Spinal cord (tissue), 10 donors: ENCODE results near the gene MBOAT1. TPM values are rescaled to one million over a fixed set of nuclear protein-coding genes. Genes with fewer than 3 reads are reported as not detected.
A peak's percentile ranks its signal among the peaks of the same experiment; 100 is the strongest.
"Not testable (repeated sequence)": the region's sequence is repeated elsewhere in the genome, so short reads cannot be mapped to it uniquely, and the experiment has no call there.

Source experiments
- DNase-seq, 6 donors: peaks; one replicate each; pipeline versions ENCODE4 v3.0.0 to v3.0.0-alpha.2; 2013 to 2015; ENCODE audit warnings: low spot score in 6 of 6, low read depth in 4 of 6
- H3K27ac ChIP-seq: one replicate; pipeline ENCODE4 v1.5.1; 2013; ENCODE audit warnings: low read depth, low read length, control low read depth
- H3K27me3 ChIP-seq: one replicate; pipeline ENCODE4 v1.6.1; 2013; ENCODE audit warnings: low read length; ENCODE audit not compliant: control insufficient read depth, insufficient read depth
- H3K36me3 ChIP-seq: one replicate; pipeline ENCODE4 v1.6.1; 2013; ENCODE audit warnings: low read length; ENCODE audit not compliant: control insufficient read depth, insufficient read depth
- H3K4me1 ChIP-seq: one replicate; pipeline ENCODE4 v1.6.1; 2013; ENCODE audit warnings: low read length; ENCODE audit not compliant: control insufficient read depth, insufficient read depth
- H3K4me3 ChIP-seq: one replicate; pipeline ENCODE4 v1.5.1; 2013; ENCODE audit warnings: low read depth, low read length, control low read depth
- H3K9me3 ChIP-seq: one replicate; pipeline ENCODE4 v1.6.1; 2013; ENCODE audit warnings: low read length; ENCODE audit not compliant: control insufficient read depth, insufficient read depth
- WGBS: methylation state at CpG from one replicate; pipeline ENCODE4 v1.1.5; 2013; ENCODE audit warnings: missing lambda C conversion rate; ENCODE audit not compliant: insufficient coverage; 5-methylcytosine and 5-hydroxymethylcytosine counted together
- polyA plus RNA-seq, 2 donors: library from polyadenylated mRNA; unstranded; fragments of 120-200 nt; gene quantifications; one replicate each; pipeline ENCODE4 v1.2.1, GENCODE V29; 2013; ENCODE audit not compliant: insufficient read length in 2 of 2
- total RNA-seq, 2 donors: library from RNA; depleted of rRNA in 1 of 2; stranded (reverse); fragments of 120-200 nt in 1 of 2; fragments of >200 nt in 1 of 2; gene quantifications; one replicate each; pipeline versions ENCODE4 v1.2.3 to v1.2.4, GENCODE V29; 2013 to 2014
- donor health status: healthy.

MBOAT1 gene
- total and polyA plus RNA-seq, 4 donors: 2.5 to 18.5 (median 9.7) TPM

GRCh38 chr6:20146831-20147230, 65.4 kb downstream of the MBOAT1 start:
- not testable (repeated sequence) for H3K9me3 ChIP-seq, H3K36me3 ChIP-seq, H3K4me3 ChIP-seq, H3K4me1 ChIP-seq, DNase-seq, H3K27me3 ChIP-seq, H3K27ac ChIP-seq
- 63% methylated on average over 1 of the region's 6 CpGs for WGBS

- WGBS: 89% methylated on average over 1 of the region's 2 CpGs
- Histone ChIP-seq H3K27ac (no peak overlapping the region), H3K4me1 (no peaks in the 10 kb centered on the region), H3K9me3 (no peaks in the 10 kb centered on the region), H3K27me3 (no peaks in the 10 kb centered on the region), H3K4me3 (no peak overlapping the region), H3K36me3 (no peaks in the 10 kb centered on the region)
- DNase-seq: no peak
Measured at GRCh38 chr6:20146291-20146690, 66.0 kb downstream of the MBOAT1 start.

GRCh38 chr6:20142866-20143265, 69.4 kb downstream of the MBOAT1 start:
- Histone ChIP-seq H3K4me1 (no peaks in the 10 kb centered on the region), H3K9me3 (no peaks in the 10 kb centered on the region), H3K4me3 (no peak overlapping the region), H3K27me3 (no peaks in the 10 kb centered on the region), H3K36me3 (no peaks in the 10 kb centered on the region), H3K27ac (no peak overlapping the region)
- 90% methylated on average over 4 of the region's 4 CpGs for WGBS
- DNase-seq: no peak

GRCh38 chr6:20141931-20142330, 70.3 kb downstream of the MBOAT1 start:
- H3K4me1 ChIP-seq: no peaks in the 10 kb centered on the region
- no peak overlapping the region for H3K4me3 ChIP-seq
- no peak for DNase-seq
- H3K27ac ChIP-seq: no peak overlapping the region
- H3K9me3 ChIP-seq: no peaks in the 10 kb centered on the region
- H3K27me3 ChIP-seq: no peaks in the 10 kb centered on the region
- no peaks in the 10 kb centered on the region for H3K36me3 ChIP-seq
- WGBS: no CpG with 5 or more reads among the region's 2 CpGs

- not testable (repeated sequence) for H3K9me3 ChIP-seq, H3K4me3 ChIP-seq, DNase-seq, H3K4me1 ChIP-seq, H3K27me3 ChIP-seq, H3K36me3 ChIP-seq, H3K27ac ChIP-seq
- 100% methylated on average over 4 of the region's 11 CpGs for WGBS
Measured at GRCh38 chr6:20139127-20139963, 72.9 kb downstream of the MBOAT1 start.

- Histone ChIP-seq H3K27ac (no peak overlapping the region), H3K9me3 (no peaks in the 10 kb centered on the region), H3K4me3 (no peak overlapping the region), H3K36me3 (no peaks in the 10 kb centered on the region), H3K27me3 (no peaks in the 10 kb centered on the region), H3K4me1 (no peaks in the 10 kb centered on the region)
- DNase-seq: peak in 1 of 6 donors; percentile 25
- WGBS: no CpG with 5 or more reads among the region's 4 CpGs
Measured at GRCh38 chr6:20137837-20138236, 74.4 kb downstream of the MBOAT1 start.

GRCh38 chr6:20137240-20137639, 75.0 kb downstream of the MBOAT1 start:
- H3K4me3 ChIP-seq: no peak overlapping the region
- H3K4me1 ChIP-seq: no peaks in the 10 kb centered on the region
- peak in 1 of 6 donors; percentile 70 for DNase-seq
- 0% methylated on average over 1 of the region's 3 CpGs for WGBS
- no peaks in the 10 kb centered on the region for H3K36me3 ChIP-seq
- H3K27me3 ChIP-seq: no peaks in the 10 kb centered on the region
- no peaks in the 10 kb centered on the region for H3K9me3 ChIP-seq
- H3K27ac ChIP-seq: no peak overlapping the region

- DNase-seq: no peak
- no peaks in the 10 kb centered on the region for H3K27me3 ChIP-seq
- 100% methylated on average over 1 of the region's 6 CpGs for WGBS
- no peaks in the 10 kb centered on the region for H3K9me3 ChIP-seq
- H3K4me1 ChIP-seq: no peaks in the 10 kb centered on the region
- H3K36me3 ChIP-seq: no peaks in the 10 kb centered on the region
- no peak overlapping the region for H3K4me3 ChIP-seq
- H3K27ac ChIP-seq: no peak overlapping the region
Measured at GRCh38 chr6:20135677-20136268, 76.5 kb downstream of the MBOAT1 start.

GRCh38 chr6:20134613-20135012, 77.7 kb downstream of the MBOAT1 start:
- Histone ChIP-seq H3K9me3 (no peaks in the 10 kb centered on the region), H3K27me3 (no peaks in the 10 kb centered on the region), H3K4me3 (no peak overlapping the region), H3K36me3 (no peaks in the 10 kb centered on the region), H3K27ac (no peak overlapping the region), H3K4me1 (no peaks in the 10 kb centered on the region)
- no CpG with 5 or more reads among the region's 1 CpG for WGBS
- DNase-seq: no peak
